Activated gamma-delta T cell treated with anti-CD3 and anti-CD28 coated beads, Interleukin-2, amount 50 U/mL, for 16 hours (primary cell): ENCODE measurements around the gene MAST4.
"Not testable (repeated sequence)": the region's sequence is repeated elsewhere in the genome, so short reads cannot be mapped to it uniquely, and the experiment has no call there.

Source experiments
- DNase-seq: peaks from one replicate; pipeline ENCODE4 v3.0.0-alpha.2; 2020; ENCODE audit warnings: low read depth

Gene MAST4

DNA sequence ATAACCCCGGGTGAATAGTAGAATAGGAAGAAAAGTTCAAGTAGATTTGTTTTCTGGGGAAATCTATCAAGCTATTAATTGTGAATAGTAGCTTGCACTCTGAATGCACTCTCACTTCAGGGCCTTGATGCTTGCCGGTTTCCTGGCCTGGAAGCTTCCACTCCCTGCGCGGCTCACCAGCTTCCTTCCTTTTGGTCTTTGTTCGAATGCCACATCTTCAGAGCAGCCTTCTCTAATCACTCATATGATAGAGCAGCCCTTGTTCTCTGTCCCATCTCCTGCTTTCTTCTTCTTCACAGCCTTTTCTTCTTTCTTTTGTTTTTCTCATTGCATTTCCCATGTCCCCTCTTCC, 146.7 kb downstream of the MAST4 start:
- DNase-seq, result no peak

DNA sequence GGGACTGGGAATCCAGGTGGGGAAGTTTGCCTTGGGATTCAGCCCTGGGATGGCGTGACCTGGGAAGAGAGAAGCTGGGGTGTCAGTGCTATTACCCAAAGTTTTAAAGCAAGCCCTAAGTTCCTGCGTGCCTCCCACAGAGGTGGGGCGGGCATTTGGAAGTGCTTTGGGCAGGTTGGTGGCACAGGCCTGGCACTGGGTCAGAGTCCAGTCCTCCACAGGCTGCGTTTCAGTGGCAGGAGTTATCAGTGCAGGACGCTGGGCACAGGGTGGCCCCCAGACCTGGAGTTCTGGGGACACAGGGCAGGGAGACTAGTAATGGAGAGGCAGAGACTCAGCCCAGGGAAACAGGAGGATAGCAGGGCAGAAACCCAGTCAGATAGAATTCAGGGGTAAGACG, 147.2 kb downstream of the MAST4 start:
- DNase-seq, result no peak

DNA sequence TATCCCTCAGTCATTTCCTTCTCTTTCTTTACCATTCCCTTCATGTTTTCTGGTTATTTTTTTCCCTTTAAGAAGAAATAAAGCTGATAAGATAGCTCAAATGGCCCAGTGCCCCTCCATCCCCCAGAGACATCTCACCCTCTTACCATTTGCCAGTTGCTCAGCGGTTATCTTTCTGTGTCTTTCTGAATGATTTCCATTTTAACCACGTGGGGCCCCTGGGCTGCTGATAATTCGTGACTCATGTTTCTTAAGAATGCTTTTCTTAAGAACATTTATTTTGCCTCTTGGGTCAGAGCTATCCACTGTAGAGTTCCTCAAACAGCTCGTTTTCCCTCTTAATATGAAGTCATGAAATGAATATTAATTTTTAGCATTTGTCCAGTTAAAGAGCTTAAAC, 147.8 kb downstream of the MAST4 start:
- DNase-seq, result no peak

DNA sequence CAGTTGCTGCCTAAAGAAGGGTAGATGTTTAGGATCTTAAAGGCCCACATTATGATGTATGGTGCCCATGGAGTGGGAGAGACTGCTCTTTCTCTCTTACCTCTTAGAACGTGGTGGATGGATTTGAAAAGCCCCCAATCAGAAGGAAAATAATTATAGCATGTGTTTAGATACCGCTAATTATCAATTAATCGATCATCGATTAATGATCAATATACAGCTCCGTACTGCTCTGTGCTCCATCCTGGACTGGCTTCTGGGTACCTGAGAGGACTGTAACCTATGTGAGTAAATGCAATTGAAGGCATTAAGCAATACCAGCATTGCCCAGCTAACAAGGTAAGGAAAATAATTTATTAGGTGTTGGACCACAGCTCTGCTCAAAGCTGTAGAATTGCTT, 149.1 kb downstream of the MAST4 start:
- DNase-seq, result no peak

DNA sequence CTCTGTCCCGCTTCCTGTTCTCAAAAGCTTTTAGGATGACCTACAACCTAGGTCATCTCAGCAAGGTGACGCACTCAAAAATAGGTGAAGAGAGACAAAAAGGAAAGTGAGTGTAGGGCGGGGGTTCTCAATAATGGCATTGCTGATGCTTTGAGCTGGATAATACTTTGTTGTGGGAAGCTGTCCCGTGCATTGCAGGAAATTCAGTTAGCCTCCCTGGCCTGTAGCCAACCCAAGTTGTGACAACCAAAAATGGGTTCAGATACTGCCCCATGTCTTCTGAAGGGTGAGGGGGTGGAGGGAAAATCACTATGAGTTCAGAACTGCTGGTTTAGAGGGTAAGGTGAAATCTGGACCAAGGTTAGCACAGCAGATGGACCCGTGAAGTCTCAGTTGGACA, 151.4 kb downstream of the MAST4 start:
- no peak for DNase-seq

DNA sequence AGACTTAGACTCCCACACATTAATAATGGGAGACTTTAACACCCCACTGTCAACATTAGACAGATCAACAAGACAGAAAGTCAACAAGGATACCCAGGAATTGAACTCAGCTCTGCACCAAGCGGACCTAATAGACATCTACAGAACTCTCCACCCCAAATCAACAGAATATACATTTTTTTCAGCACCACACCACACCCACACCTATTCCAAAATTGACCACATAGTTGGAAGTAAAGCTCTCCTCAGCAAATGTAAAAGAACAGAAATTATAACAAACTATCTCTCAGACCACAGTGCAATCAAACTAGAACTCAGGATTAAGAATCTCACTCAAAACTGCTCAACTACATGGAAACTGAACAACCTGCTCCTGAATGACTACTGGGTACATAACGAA, 156.5 kb downstream of the MAST4 start:
- not testable (repeated sequence) for DNase-seq

DNA sequence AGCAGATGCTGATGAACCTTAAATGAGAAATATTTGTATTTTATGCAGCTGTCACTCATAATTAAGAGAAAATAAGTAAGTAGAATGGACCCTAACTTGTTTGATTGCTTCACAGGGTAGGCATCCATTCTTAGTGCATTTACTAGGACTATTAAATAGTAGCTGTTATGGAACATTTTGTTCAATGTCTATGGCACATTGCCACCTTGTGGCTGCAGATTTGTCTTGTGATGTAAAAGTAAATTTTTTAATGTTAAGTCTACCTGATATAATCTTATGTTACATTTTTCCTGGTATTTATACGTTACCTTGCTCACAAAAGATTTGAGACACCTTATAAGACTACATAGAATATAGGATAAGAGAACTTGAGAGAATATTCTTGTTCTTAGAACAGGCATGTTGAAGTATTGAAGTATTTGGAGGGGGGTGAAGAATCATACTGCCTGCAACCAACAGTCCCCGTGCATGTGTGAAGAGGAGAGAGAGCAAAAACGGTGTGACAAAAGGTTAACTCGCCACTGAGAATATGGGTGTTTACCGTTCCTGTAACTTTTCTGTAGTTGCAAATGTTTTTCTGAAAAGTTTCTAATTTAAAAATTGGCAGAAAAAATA, 161.1 kb downstream of the MAST4 start:
- no peak for DNase-seq

DNA sequence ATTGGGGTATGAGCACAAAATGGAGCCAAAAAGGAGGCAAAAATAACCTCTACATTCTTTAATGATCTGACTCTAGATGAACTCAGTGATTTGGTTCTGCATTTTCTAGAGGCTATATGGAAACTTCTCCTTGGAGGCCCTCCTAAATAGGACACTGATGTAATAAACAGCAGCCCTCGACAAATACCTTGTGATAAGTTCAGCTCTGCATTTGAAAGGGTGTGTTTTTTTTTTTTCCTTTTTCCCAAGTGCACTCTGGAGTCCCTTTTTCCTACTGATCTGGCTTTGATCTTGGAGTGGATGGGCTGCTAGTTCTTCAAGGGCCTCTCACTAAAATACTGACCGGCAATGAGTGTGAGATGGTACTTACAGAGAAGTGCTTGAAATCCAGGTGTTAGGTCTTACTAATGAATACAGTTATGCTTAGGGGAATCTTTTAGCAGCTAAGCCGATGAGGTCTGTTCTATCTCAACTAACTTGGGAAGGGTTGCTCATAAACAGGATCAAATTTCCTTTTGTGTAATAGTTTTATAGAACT, 161.7 kb downstream of the MAST4 start:
- no peak for DNase-seq

DNA sequence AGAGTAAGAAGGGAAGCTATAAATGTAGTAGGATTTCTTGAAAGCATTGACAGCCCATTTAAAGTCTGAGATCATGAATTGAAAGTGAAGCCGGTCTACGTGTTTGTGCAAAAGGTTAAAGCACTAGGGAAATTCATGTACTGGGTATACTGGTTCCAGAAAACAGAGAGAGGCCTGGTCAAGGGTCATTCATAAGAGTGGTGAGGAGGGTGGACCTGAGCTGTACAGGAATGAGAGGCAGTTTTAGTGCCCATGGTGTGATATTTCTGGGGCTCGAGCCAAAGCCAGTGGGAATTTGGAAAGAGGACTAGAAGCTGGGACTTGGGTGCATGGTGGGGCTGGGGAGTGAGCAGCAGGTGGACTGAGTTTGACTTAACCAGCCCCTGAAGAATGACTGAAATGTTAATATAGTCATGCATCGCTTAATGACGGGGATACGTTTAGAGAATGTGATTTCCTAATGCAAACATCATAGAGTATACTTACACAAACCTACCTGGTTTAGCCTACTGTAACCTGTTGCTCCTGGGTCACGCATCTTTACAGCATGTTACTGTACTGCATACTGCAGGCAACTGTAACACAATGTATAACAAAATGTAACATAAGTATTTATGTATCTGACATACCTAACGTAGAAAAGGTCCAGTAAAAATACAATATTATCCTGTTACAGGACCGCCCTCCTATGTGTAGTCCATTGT, 173.0 kb downstream of the MAST4 start:
- no peak for DNase-seq

DNA sequence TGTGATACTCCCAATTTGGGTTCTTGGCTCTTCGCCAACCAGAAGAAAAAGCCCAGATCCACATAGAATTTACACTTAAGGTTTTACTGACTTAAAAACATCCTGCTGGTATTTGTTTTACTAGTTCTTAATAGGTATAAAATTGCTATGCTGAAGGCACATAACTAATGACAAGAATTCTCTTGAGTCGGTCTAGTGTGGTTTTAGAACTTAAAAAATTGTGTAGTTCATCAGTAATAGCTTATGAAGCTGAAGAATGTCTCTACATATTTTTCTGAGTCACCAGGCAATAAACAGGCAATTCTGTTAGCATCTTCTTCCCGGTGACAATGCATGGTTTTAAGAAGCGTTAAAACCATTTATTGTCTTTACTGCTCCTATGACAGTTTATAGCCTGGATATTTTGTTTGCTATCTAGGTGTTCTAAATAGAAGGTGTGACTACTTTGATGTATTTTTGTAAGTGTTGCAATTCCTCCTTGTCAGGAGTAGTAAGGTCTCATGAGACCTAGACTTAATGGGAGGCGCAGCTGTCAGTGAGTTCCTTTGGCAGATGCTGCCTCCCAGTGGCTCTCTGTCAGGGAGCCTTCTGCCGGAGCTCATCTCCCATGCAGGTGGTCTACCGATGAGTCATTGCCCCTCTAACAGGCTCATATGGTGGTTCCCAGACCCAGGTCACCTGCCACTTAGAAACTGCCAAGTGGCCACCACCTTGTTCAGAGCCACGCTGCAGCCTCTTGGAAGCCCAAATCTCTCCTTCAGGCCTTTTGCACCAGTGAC, 173.8 kb downstream of the MAST4 start:
- no peak for DNase-seq

DNA sequence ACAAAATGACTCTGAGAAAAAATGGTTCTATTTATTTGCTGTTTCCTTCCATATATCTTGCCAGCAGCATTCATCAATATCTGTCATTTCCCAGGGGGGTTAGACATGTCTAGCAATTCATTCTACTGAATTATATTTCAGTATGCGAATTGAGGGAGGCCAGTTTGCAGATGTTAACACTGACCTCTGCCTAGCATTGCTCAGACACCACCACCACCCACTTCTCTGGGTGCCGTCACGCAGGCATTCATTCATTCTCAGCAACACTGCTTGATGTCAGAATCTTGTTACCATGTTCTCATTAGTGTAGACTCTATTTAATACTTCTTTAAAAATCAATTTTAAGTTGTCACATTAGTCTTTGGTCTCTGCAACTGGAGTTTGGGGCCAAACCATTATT, 181.7 kb downstream of the MAST4 start:
- DNase-seq, result no peak

DNA sequence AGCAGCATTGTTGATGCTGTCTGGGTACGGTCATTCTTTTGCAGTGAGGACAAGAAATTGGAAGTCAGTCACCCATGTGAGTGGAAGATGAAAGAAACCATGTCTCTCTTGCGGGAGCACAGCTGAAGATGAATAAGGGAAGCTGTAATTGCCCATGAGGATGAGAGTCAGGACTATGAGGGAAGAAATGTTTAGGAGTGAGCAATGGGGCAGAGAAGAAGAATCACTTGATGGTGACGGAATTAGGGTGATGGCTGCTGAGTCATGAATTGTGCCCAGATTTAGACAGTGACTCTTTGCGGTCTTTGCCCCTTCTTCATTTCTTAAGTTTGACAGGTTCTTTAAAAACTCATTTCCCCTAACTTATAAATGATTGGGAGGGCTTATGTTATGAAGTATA, 183.3 kb downstream of the MAST4 start:
- no peak for DNase-seq

DNA sequence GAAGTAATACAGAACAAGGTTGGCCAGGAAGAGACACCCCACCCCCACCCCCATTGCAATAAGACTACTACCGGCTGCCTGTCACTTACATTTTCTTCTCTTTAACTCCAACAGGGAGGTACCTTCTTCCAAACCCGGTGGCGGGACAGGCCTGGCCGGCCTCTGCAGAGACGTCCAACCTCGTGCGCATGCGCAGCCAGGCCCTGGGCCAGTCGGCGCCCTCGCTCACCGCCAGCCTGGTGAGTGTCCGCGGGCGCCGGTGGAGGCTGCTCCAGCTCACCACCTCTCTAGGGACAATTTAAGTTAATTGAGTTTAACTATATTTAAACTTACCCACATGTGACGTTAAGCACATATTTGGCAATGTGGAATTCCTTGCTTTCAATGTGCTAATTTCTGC, 192.4 kb downstream of the MAST4 start:
- no peak for DNase-seq

DNA sequence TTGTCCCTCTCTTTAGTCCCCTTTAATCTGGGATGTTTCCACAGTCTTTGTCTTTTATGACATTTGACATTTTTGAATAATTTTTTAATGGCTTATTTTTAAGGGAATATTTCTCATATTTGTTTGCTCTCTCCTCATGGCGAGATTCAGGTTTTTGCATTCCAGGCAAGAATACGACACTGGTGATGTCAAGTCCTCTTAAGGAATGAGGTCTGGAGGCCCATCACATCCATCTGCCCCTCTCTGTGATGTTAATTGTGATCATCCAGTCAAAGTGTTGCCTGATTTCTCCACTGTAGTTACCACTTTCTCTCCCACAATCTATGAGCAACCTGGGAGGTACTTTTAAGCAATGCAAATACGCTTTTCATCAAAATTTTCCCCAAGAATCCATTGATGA, 193.2 kb downstream of the MAST4 start:
- no peak for DNase-seq

DNA sequence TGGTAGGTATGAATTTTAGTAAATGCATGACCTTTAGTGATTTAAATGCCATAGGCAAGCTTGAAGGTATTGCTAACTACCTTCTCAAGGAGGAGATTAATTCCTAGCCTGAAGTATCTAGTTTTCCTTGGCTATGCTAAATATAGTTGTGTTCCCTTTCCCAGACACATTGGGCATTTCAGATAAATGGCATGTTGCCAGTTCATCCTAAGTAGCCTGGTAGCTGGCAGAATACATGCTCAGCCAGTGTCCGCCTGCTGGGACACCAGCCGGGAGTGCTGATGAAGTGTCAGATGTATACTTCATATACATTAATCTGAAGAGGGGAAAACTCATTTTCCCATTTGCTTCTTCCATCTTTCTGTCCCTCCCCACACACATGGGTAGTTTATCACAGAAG, 196.9 kb downstream of the MAST4 start:
- DNase-seq, result no peak

DNA sequence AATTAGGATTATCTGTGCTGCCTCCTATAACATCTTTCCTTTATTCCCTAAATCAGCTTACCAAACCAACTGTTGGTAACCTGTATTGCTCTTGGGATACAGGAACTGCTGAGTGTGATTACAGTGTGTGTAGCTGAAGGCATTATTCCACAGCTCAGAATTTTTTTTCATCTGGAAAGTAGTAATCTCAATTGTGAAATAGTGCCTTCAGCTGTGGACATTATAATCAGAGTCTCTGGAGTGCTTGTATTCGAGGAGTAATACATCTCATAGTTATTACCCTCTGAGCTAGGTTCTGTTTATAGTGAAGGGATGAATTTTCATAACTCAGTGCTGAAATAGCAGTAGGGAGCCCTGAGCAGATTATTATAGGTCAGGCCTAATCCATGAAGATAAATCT, 199.5 kb downstream of the MAST4 start:
- no peak for DNase-seq

DNA sequence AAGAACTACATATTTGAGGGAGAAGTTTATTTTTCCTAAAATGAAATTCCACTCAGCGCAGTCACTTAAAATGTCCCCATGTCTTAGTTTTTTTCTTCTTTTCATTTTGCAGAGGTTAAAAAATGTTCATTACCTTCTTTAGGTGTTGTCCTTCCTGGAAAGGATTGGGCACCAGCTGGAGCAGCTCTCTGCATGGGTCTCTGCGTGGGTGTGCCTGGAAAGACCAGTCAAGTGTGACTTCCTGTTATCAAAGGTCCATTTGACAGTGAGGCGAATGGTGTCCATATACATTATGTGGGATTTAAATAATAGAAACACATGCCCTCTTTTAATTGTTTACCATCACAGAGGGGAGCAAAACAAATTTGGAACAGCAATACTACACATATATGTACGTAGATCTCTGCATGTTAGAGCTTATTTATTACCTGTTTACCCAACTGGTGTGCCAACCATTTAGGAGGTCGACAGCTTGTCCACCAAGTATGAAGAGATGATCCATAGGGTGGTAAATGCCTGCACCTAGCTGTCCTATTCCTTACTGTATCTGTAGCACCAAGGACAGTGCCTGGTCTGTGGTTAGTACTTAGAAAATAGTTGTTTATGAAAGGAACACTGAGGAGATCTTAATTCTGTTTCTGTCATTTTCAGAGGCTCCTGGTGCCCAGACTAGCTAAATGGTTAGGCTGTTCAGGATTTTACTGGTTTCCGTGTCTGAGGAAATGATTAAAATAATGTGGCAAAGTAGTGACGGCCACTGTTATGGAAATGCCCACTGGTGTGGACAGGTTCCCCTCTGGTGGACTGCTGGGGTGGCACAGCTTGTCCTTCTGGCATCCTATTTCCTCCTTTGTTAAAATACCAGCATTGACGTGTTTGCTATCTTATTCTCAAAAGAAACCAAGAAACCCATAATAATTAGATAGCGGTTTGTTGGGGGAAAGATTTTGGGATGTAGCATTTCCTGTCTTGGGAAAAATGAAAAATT, 200.4 kb downstream of the MAST4 start:
- no peak for DNase-seq

DNA sequence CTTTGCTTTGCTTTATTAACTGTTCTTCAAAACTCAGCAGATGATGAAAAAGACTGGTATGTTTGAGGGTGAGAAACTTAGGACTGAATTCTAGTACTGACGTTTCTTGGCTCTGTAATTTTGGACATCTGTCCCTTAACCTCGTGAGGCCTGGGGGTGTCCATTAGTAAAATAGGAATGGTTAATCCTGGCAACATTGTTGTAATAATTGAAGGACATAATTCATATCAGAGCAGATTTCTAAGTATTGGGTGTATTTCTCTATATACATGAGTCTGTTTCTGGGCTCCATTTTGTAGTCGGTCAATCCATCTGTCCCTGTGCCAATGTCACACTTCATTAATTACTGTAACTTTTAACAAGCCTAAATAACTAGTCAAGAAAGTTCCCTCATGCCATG, 206.7 kb downstream of the MAST4 start:
- no peak for DNase-seq

DNA sequence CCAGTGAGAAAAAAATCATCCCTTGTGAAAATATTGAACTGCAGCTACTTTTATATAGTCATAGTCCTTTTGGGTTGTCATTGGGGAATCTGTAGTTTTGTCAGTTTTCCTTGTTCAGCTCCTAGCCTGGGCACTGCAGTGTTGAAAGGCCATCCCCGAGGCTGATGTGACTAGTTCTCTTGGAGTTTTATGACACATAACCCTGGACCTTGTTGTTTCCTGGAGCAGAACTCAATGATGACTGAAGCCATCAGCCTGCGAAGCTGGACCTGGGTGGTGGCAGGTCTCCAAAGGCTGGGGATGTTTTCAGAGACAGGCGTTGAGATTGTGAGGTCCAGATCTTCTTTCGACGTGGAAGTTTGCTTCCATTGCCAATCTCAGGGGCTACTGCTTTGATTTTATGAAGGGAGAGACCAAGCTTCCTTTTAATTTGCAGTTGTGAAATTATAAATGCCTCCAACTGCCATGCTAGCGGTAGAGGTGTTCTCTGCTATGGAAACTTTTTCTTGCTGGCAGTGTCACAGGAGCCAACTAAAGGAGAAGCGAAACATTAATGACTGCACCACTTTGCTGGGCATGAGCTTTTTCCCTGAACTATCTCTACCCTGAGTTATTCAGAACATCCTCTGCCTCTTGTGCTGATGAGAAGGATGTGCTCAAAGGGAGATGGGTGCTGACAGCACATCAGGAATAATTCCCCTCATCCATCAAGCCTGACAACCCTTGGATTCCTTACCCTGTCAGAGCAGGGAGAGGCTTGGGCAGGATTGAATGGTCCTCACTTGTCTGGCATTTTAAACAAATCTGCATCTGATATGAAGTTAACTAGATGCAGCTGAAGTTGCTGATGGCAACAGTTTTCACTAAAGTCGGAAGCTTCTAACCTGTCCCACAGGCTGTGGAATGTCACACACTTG, 209.6 kb downstream of the MAST4 start:
- no peak for DNase-seq

DNA sequence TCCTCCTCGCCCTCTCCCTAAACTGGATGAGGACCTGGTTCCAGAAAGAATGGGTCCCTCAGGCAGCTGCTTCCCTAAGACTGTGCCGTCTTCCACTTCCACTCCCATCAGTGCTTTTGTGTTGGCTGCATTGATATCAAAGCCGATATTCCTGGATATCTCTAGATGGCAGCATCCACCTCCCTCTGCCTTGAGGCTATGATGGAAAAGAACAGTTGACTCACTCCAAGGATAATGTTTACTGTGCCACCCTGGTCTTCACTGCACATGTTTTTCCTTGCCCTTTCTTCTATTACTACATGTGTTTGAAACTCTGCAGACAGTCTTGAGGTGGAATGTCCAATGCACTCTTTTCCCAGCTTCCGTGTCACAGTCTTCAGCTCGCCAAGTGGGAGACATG, 211.6 kb downstream of the MAST4 start:
- DNase-seq, result no peak

DNA sequence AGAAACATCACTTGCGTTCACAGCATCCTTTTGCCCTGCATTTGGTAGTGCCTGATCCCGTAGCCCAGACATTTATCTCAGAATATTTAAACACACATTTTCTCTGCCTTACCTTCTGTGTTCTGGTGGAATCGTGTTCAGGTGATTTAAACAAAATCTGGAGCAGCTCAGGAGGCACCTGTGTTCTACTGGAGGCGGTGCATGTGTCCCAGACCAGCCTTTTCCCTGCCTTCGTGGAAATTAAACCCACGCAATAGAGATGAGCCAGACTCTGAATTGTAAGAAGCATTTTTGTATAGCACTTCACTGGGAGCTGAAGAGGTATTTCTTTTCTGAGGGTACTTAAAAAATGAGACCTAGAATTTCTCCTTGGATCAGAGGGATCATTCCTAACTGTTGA, 212.5 kb downstream of the MAST4 start:
- no peak for DNase-seq
